ENCODE data around the gene ABCC5. TPM values are rescaled to one million over a fixed set of nuclear protein-coding genes. Genes with fewer than 3 reads are reported as not detected.

ABCC5 gene
- total and polyA plus RNA-seq, 2 experiments from 2014 or later, result 68.8 to 92.0 TPM

DNA sequence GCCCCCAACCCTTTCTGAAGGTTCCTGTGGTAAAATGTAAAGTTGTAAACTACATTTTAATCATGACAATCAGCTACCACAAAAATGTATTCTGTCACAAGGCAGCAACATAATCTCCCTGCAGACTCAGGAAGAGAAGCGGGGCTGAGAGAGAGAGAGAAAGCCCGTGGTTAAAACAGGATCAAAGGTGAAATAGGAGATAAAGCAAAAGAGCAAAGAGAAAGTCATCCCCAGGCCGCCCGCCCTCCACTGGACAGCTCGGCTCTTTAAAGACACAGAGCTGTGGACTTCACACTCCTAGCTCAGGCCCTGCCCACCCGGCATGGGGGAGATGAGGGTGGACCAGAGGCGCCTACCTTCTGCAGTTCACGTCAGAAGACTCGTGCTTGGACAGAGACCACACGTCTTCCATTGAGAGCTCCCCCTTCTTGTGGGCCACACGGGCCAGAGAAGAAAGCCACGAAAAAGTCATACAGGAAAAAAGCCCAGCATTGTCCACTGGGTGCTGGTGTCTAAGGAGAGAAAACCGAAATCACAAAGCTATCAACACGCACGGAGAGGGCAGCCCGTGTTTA is 29.4 kb downstream of the ABCC5 start:
- no peak overlapping the region for H3K27ac ChIP-seq
- H3K36me3 ChIP-seq, result peaks cover 42% of the 10 kb centered on the region
- TF ChIP-seq, protein P1, sequence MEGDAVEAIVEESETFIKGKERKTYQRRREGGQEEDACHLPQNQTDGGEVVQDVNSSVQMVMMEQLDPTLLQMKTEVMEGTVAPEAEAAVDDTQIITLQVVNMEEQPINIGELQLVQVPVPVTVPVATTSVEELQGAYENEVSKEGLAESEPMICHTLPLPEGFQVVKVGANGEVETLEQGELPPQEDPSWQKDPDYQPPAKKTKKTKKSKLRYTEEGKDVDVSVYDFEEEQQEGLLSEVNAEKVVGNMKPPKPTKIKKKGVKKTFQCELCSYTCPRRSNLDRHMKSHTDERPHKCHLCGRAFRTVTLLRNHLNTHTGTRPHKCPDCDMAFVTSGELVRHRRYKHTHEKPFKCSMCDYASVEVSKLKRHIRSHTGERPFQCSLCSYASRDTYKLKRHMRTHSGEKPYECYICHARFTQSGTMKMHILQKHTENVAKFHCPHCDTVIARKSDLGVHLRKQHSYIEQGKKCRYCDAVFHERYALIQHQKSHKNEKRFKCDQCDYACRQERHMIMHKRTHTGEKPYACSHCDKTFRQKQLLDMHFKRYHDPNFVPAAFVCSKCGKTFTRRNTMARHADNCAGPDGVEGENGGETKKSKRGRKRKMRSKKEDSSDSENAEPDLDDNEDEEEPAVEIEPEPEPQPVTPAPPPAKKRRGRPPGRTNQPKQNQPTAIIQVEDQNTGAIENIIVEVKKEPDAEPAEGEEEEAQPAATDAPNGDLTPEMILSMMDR (IDR thresholded peaks at IDR 0.05; ENCODE audit: low read depth, low read length), result no peak
- peak in 1 of 2 donors; percentile 76 for DNase-seq (ENCODE audit: low read depth in 1 of 2, low spot score in 1 of 2)
- no peaks in the 10 kb centered on the region for H3K27me3 ChIP-seq
- H3K4me3 ChIP-seq, result no peak overlapping the region
- H3K9me3 ChIP-seq (ENCODE audit: low read depth), result no peaks in the 10 kb centered on the region
- H3K4me1 ChIP-seq (ENCODE audit: low read depth), result no peaks in the 10 kb centered on the region

DNA sequence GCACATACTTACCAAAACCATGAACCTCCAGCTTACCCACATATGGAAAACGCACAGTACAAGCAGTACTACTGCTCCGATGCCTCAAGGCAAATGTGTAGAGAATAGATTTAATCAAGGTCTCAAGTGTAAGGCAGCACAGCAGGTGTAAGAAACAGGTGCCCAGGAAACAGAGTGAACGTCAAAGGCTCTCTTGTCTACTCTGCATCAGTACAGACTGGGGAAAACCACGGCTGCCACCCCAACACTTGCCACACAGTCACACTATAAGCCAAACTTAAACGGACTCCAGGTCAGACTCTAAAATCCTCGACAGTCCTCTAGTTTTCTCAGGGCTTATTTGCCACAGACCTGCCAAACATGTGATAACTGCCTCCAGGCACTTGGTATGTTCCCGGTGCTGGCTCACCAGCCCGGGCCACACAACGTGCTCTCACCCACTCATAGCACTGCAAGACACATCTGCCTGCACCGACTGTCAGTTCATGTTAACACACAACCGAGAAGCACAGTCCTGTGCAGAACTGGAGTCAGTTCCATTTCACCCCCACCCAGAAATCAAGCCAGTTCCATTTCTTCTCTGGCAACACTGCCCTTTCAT is 30.6 kb downstream of the ABCC5 start:
- Histone ChIP-seq H3K36me3 (peaks cover 50% of the 10 kb centered on the region), H3K27me3 (no peaks in the 10 kb centered on the region), H3K4me3 (no peak overlapping the region), H3K27ac (no peak overlapping the region), H3K4me1 (ENCODE audit: low read depth) (no peaks in the 10 kb centered on the region), H3K9me3 (ENCODE audit: low read depth) (no peaks in the 10 kb centered on the region)
- no peak for DNase-seq (ENCODE audit: low read depth in 1 of 2, low spot score in 1 of 2)
- TF ChIP-seq, protein P1 (IDR thresholded peaks at IDR 0.05; ENCODE audit: low read depth, low read length), result no peak

DNA sequence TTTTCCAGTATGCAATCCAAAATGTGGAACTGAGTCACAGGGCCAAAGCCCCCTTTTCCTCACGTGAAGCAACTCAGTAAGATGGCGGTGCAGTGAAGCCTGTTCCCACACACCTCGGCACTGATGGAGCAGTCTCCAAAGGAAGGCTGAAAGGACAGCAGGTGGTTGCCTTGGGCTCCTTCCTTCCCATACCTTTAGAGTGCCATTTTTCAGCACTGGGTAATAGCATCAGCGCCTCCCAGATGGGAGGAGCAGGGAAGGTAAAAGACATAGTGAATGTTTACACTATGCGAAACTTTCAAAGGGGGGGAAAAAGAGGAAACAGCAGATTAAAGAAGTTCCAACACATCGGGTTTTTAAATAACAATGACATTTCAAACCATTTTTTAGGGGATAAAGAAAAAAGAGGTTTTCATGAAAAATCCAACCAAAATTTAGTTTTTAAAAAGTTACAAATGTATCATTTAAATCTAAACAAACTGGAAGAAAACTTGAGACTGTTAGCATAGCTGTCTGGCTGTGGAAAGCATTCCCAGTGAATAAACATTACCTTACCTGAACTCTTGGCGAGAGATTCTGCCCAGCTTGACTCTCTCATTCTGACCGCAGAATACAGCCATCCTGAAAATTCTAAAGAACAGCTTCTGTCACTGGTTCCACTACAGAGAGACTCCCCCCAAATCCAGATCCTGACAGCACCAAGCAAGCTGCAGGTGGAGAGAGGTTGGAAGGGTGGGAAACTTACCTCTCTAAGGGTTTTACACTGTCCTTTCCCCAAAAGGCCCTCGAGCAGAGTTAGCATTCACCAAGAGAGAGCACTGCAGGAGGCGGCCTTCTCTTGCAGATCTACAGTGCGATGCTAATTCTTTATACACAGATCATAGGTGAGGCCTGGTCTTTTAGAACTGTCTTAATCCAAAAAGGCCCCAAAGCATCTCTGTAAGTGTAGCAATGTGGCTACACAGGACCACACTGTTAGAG is 32.6 kb downstream of the ABCC5 start:
- peaks cover 64% of the 10 kb centered on the region for H3K36me3 ChIP-seq
- no peak for DNase-seq (ENCODE audit: low read depth in 1 of 2, low spot score in 1 of 2)
- TF ChIP-seq, protein P1 (IDR thresholded peaks at IDR 0.05; ENCODE audit: low read depth, low read length), result no peak

DNA sequence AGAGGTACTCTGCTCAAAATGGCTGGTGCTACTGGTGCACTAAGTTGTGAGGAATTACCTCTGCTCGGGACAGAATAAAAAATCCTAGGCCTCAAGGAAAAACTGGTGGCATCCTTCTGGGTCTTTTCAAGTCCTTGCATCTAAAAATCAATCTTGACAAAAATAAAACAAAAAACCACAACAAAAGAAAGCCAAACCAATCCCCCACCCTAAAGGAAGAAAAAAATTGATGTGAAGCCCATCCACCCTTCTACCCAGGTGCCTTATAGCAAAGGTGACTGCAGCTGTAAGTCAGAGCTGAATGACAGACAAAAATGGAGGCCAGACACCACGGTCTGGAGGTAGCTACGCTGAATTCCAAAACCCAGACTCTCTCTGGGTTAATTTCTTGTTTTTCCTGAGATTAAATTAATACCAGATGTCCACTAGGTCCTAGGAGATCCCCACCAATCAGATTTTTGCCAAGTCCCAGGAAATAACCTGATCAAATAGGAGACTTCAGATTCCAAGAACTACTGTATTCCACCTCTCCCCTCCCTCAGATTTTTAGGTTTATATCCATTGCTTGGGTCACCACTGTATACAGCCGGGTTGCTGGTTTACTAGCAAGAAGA is 33.5 kb downstream of the ABCC5 start:
- H3K4me3 ChIP-seq, result no peak overlapping the region
- TF ChIP-seq, protein P1 (IDR thresholded peaks at IDR 0.05; ENCODE audit: low read depth, low read length), result no peak
- no peak overlapping the region for H3K27ac ChIP-seq
- no peaks in the 10 kb centered on the region for H3K4me1 ChIP-seq (ENCODE audit: low read depth)
- H3K27me3 ChIP-seq, result no peaks in the 10 kb centered on the region
- peaks cover 65% of the 10 kb centered on the region for H3K36me3 ChIP-seq
- no peaks in the 10 kb centered on the region for H3K9me3 ChIP-seq (ENCODE audit: low read depth)
- no peak for DNase-seq (ENCODE audit: low read depth in 1 of 2, low spot score in 1 of 2)

More for the DNA sequence above, 32.6 kb downstream of the ABCC5 start:
- H3K4me1 ChIP-seq (ENCODE audit: low read depth), result no peaks in the 10 kb centered on the region
- H3K4me3 ChIP-seq, result no peak overlapping the region
- no peaks in the 10 kb centered on the region for H3K27me3 ChIP-seq
- no peaks in the 10 kb centered on the region for H3K9me3 ChIP-seq (ENCODE audit: low read depth)
- no peak overlapping the region for H3K27ac ChIP-seq

DNA sequence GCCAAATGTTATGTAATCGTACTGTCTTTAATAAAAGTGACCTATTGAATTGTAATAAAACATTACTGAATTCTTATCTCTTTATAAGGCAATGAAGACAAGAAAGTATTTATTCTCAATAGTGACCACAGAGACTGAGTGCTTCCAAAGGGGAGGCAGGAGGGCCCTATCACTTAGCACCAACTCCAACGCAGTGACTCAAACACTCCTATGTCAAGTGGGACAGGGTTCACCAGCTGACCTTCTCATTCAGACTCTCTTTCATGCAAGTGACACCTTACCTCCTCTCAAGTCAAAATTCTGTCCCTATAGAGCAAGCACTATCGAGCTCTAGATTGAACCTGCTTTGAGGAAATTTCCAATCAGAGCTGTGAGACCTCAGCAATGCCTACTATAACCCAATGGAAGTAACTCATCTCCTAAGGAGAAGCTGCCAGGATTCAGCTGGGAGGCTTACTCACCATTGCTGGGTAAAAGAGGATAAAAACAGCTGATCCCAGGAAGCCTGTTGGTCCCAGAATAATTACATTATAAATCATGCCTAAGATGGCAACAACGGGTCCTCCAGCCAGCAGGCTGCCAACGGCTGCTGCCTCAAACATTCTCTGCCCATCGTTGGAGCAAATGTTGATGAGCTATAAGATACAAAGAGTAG is 35.6 kb downstream of the ABCC5 start:
- Histone ChIP-seq H3K27me3 (no peaks in the 10 kb centered on the region), H3K4me1 (ENCODE audit: low read depth) (no peaks in the 10 kb centered on the region), H3K36me3 (peaks cover 52% of the 10 kb centered on the region), H3K27ac (no peak overlapping the region), H3K9me3 (ENCODE audit: low read depth) (no peaks in the 10 kb centered on the region), H3K4me3 (no peak overlapping the region)
- TF ChIP-seq, protein P1 (IDR thresholded peaks at IDR 0.05; ENCODE audit: low read depth, low read length), result no peak
- DNase-seq (ENCODE audit: low read depth in 1 of 2, low spot score in 1 of 2), result no peak

Measured in cardiac muscle cell (in vitro differentiated cells and primary cell).